GM19467 (cell line): Measurements from ENCODE around the gene LCN6.
"Not testable (repeated sequence)": the region's sequence is repeated elsewhere in the genome, so short reads cannot be mapped to it uniquely, and the experiment has no call there.

Experiments
- ATAC-seq: cut with Tn5 transposase; IDR thresholded peaks from one replicate; pipeline ENCODE4 v1.9.1; 2021; ENCODE audit warnings: mild to moderate bottlenecking, moderate library complexity; ENCODE audit not compliant: unreplicated experiment

The LCN6 gene

DNA sequence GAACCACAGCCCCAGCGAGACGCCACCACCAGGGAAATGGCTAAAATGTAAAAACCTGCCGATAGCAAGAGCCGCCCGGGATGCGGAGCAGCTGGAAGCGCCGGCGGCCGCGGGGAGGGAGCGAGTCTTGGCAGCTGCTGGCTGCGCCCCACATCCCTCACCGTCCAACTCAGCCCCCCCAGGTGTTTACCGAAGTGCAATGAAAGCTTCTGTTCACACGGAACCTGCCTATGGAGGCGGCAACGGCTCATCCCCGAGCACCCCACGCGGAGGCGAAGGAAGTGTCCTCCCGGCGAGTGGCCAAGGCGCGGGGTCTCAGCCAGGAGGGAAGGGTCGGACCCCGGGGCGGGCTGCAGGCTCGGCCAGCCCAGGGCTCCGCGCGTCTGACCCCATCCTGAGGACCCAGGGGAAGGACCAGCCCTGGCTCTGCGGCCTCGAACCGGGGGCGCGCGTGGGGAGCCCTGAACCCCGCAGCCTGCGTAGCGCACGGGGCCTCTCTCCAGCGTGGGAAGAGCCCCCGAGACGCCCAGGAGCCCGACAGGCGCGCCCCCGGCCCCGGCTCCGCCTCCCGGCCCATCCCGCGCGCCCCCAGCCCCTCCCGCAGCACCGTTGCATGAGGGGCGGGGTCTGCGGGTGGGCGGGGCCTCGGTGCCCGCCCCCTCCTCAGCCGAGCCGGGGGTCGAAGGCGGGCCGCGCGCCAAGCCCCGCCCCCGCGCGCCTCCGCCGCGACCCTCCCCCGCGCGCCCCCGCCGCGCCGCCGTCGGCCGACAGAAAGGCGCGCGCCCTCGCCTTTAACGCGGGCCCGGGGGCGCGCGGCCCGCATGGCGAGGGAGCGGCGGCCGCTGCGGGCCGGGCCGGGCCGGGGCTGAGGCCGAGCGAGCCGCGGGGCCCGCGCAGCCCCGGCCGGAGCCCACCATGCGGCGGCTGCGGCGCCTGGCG lies 36.3 kb downstream of the LCN6 start, which contains the start of gene DIPK1B:
Gene DIPK1B (plus strand): TSS at position 822 of the 939 bp plus-strand sequence. CDS start 94 bp downstream, at position 916.
- ATAC-seq: no peak

GRCh38 chr9:136711219-136711648 lies 37.1 kb downstream of the LCN6 start:
- ATAC-seq: not testable (repeated sequence)

- ATAC-seq: no peak
Measured at GRCh38 chr9:136710543-136710942, 37.8 kb downstream of the LCN6 start.

DNA sequence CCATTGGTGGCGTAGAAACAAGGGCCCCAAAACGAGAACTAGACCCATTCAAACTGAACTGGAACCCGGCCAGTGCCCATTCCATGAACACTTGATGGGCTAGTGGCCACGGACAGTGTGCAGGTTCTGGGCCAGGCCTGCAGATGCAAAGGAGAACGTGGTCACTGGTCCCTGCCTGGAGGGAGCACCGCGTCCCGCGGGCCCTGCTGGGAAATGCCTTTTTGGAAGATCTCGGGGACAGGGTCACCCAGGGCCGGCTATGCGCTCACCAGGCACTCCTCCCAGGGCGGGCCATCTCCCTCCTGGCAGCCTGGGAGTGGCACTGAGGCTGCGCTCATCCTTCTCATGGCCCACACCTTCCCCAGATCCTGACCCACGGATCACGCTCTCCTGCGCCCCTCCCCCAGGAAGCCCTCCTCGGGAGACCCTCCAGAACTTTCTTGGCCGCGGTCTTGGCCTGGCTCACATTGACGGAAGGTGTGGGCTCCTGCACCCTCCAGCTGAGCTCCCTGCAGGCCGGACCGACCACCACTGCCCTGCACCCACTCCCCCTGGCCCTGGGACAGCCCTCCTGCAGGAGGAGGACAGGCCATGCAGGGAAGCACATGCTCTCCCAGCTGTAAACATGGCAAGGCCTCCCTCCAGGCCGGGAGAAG lies 38.7 kb downstream of the LCN6 start:
- no peak for ATAC-seq

DNA sequence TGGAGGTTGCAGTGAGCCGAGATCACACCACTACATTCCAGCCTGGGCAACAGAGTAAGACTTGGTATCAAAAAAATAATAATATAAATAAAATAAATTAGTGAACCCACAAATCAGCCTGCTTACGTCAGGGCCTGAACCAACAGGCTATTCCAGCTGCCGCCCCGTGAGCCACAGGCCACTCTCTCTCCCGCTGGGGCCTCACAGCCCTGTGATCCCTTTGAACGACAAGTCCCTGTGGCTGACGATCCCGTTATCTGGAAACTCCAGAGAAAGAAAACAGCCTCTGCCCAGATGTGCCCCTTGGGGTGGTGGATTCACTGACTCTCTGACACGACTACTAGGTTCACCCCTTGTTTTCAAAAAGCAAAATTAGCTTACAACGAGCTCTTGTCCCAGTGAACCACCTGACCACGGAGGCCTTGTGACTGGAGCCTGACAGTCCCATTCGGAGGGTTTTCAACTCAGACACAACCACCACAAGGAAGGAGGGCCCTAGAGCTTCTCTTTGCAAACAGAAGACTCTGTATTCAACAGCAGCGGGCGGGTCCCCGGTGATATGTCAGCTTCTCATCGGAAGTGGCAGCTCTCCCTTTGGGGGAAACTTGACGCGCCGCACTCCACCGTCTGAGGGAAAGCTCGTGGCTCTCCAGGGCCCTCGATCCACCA lies 40.3 kb downstream of the LCN6 start:
- ATAC-seq: no peak

- ATAC-seq: no peak
Measured at GRCh38 chr9:136707011-136707410, 41.3 kb downstream of the LCN6 start.

- no peak for ATAC-seq
Measured at GRCh38 chr9:136705564-136705963, 42.8 kb downstream of the LCN6 start.

DNA sequence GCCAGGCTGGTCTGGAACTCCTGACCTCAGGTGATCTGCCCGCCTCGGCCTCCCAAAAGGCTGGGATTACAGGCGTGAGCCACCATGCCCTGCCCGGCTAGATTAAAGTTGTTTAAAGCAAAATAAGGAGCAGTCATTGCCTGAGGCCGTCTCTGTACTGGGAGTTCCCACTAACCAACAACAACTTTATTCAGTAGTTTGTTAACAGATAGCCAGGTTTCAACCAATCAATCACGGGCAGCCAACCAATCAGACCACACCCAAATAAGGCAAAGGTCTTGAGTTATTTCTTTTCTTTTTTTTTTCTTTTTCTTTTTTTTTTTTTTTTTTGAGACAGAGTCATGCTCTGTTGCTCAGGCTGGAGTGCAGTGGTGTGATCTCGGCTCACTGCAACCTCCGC lies 43.6 kb downstream of the LCN6 start:
- ATAC-seq: not testable (repeated sequence)

DNA sequence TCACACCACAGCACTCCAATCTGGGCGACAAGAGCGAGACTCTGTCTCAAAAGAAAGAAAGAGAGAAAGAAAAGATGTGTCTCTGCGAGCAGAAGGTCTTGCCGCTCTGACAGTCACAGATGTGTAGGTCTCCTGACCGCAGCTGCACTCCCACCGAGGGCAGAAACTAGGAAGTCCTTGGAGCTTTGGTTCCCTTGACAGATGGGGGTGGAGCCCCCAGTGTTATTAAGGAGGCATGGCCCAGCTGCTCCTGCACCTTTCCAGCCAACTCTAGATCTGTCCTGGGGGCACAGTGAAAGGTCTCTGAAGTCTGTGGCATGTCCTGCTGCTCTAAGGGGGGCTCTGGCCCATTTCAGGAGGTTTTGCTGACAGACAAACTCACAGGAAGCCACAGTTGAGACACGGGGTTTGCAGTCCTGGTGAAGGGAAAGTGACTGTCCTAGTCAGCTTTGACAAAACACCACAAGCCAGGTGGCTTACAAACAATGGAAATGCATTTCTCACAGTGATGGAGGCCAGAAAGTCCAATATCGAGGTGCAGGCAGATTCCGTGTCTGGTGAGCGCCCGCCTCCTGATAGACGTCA lies 45.0 kb downstream of the LCN6 start:
- ATAC-seq: no peak

DNA sequence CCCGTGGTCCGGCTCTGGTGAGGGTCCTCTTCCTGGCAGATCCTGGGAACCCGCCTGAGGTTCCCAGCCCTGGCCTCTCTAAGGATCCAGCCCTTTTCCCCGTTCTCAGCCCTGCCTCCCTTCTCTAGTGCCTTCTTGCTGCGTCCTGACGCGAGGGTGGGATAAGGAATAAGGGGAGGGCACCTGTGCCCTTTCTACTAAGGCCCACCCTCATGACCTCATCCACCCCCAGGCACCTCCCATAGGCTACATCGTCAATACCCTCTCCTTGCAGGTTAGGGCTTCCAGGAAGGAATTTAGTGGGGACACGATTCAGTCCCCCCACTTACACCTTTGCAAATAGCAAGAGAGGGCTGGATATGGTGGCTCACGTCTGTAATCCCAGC lies 46.7 kb downstream of the LCN6 start:
- no peak for ATAC-seq

GRCh38 chr9:136700959-136701667 lies 47.2 kb downstream of the LCN6 start:
- no peak for ATAC-seq

DNA sequence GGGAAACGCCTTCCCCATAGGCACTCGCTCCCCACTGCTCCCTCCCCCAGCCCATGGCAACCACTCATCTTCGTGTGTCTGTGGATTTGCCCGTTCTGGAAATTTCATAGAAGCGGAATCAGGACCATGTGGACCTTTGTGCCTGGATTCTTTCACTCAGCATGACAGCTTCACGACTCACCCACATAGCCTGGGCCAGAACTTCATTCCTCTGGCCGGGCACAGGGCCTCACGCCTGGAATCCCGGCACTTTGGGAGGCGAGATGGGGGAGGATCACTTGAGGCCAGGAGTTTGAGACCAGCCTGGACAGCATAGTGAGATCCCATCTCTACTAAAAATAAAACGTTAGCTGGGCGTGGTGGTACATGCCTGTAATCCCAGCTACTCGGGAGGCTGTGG lies 48.0 kb downstream of the LCN6 start:
- no peak for ATAC-seq

DNA sequence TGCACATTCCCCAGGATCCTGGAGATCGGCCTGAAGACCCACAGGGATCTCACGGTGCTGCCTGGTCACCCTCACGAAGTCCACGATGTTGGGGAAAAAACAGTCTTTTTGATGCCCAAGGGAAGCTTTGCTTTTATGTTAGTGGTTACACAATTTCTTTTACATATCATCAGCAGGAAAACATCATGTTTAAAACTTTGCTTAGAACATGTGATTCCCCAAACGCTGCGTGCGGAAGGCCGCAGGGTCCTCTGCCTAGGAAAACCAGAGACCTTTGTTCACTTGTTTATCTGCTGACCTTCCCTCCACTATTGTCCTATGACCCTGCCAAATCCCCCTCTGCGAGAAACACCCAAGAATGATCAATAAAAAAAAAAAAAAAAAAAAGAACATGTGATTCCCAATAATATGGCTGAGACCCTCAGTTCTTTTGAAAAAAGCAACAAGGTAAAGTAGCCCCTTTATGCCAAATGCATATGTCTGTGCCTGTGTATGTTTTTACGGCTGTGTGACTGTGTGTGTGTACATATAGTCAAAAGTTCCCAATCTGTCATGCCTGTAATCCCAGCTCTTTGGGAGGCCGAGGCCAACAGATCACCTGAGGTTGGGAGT lies 49.6 kb downstream of the LCN6 start:
- ATAC-seq: no peak

GRCh38 chr9:136697821-136698526 lies 50.4 kb downstream of the LCN6 start:
- no peak for ATAC-seq

DNA sequence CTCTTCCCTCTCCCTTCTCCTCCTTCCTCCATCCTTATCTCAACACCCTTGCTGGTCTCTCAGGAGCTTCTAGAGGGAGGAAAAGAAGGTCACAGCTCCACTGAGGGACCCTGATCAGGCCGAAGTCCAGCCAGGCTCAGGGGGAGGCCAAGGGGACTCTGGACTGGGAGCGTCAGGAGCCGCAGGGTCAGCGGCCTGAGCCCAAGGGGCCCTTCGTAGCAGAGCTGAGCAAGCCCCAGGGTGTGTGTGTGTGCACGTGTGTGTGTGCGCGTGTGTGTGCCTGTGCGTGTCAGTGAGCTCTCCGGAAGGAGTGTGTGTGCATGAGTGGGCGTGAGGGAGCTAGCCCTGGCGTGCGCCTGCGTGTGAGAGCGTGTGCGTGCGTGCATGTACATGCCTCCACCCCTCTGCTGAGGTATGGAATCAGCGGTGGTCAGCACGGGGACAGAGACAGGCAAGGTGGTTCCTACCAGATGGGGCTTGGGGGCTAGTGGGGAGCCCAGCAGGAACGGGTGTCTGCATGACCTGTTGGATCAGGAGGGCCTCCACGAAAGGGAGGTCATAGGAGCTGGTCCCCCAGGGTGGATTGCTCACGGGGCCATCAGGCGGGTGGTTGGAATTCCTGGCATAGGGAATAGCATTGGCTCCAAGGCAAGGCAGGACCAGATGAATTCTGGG lies 51.0 kb downstream of the LCN6 start:
- no peak for ATAC-seq

GRCh38 chr9:136696502-136696901 lies 51.8 kb downstream of the LCN6 start:
- no peak for ATAC-seq

GRCh38 chr9:136695955-136696354 lies 52.4 kb downstream of the LCN6 start:
- ATAC-seq: no peak

DNA sequence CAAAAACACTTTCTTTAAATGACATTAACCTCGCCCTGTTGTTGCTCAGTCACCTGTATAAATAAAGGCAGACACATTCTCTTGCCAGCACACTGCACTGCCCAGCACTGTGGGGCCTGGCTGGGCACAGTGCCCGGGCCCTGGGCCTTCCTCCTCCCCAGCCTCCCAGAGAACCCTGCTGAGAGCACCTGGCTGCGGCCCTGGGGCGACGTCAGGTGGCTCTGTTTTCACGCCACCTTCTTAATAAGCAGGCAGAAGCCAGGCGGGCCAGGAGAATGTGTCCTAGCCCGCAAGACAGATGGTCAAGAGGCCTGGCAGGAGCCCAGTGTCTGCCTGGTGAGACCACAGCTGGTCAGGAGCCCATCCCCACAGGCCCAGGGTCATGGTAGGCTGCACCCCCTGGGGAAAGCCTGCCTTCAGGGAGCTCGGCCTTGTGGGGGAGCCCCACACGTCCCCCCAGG lies 52.9 kb downstream of the LCN6 start:
- ATAC-seq: no peak

- ATAC-seq: no peak
Measured at GRCh38 chr9:136694872-136695247, 53.5 kb downstream of the LCN6 start.
